Suprapubic skin (tissue), 4 donors: ENCODE measurements around the gene ZSCAN10. TPM values are rescaled to one million over a fixed set of nuclear protein-coding genes. Genes with fewer than 3 reads are reported as not detected.
A peak's percentile ranks its signal among the peaks of the same experiment; 100 is the strongest.

Experiments used
- DNase-seq, 2 donors: peaks; one replicate each; pipeline ENCODE4 v3.0.0-alpha.2; 2019; ENCODE audit warnings: low spot score in 2 of 2
- H3K27ac ChIP-seq: fragments of 200-600 bp; sonication (generic); one replicate; pipeline ENCODE4 v1.5.1; 2019
- H3K27me3 ChIP-seq: fragments of 200-600 bp; sonication (generic); one replicate; pipeline ENCODE4 v1.5.1; 2019
- H3K36me3 ChIP-seq: fragments of 200-600 bp; sonication (generic); one replicate; pipeline ENCODE4 v1.5.1; 2019
- H3K4me1 ChIP-seq: fragments of 200-600 bp; sonication (generic); one replicate; pipeline ENCODE4 v1.5.1; 2019
- H3K4me3 ChIP-seq: fragments of 200-600 bp; sonication (generic); one replicate; pipeline ENCODE4 v1.5.1; 2019; ENCODE audit warnings: mild to moderate bottlenecking
- H3K9me3 ChIP-seq: fragments of 200-600 bp; sonication (generic); one replicate; pipeline ENCODE4 v1.5.1; 2019
- EP300 ChIP-seq: sonication (generic); formaldehyde crosslinking; IDR thresholded peaks from one replicate; pipeline ENCODE4 v1.6.1; 2017; ENCODE audit warnings: antibody characterized with exemption
- POLR2A ChIP-seq, 2 donors: fragments of 450-650 bp; IDR thresholded peaks; one replicate each; pipeline ENCODE4 v1.6.1; 2017; ENCODE audit warnings: antibody characterized with exemption in 2 of 2, mild to moderate bottlenecking in 2 of 2, moderate library complexity in 2 of 2
- POLR2AphosphoS5 ChIP-seq, 3 donors: sonication (generic); formaldehyde crosslinking; IDR thresholded peaks; one replicate each; pipeline ENCODE4 v1.6.1; 2017; ENCODE audit warnings: antibody characterized with exemption in 3 of 3
- WGBS: methylation state at CpG from one replicate; pipeline ENCODE4 v1.1.5; 2018; 5-methylcytosine and 5-hydroxymethylcytosine counted together
- total RNA-seq, 4 donors: library from RNA; depleted of rRNA; stranded (reverse); fragments of >200 nt; gene quantifications; one replicate each; pipeline ENCODE4 v1.1.0, GENCODE V29; 2016
- TF ChIP-seq, protein P1 (sequence below), 2 donors: fragments of 200-600 bp in 1 of 2; fragments of 450-650 bp in 1 of 2; sonication (generic) in 1 of 2; IDR thresholded peaks; one replicate each; pipeline ENCODE4 v1.5.1; 2016 to 2019; ENCODE audit warnings: antibody characterized with exemption in 2 of 2, mild to moderate bottlenecking in 1 of 2, moderate library complexity in 1 of 2

Gene ZSCAN10
- total RNA-seq, 4 donors from 2014 or later, result not detected

DNA sequence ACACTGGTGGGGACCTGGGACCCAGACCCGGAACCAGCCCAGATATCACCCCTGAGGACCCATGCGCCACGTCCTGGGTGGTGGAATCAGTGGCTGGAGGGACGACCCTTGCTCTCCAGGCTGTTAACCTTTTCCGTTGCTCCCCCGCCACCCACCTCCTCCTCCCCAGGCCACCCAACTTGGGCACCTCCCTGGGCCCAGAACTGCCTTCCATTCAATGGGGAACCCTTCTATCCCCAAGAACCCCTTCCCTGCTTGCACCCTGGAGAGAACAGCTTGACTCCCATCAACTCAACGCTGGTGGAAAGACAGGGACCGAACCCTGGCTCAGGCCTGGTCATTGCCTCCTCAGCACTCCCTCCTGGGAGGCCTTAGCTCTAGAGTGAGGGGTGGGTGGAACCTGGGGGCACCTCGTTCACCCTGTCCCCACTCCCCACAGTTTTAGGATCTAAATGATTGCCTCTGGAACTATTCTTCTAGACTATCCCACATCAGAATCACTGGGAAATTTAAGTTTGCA lies 39.3 kb downstream of the ZSCAN10 start:
- Histone ChIP-seq H3K27ac (peak overlapping the region; percentile 70), H3K27me3 (no peaks in the 10 kb centered on the region), H3K4me1 (peaks cover 23% of the 10 kb centered on the region), H3K9me3 (no peaks in the 10 kb centered on the region), H3K36me3 (no peaks in the 10 kb centered on the region), H3K4me3 (peak overlapping the region; percentile 89)
- 74% methylated on average over 8 of the region's 9 CpGs for WGBS
- DNase-seq, result no peak
- TF ChIP-seq POLR2A (IDR thresholded peaks at IDR 0.05), result no peak
- no peak for TF ChIP-seq POLR2AphosphoS5 (IDR thresholded peaks at IDR 0.05)

DNA sequence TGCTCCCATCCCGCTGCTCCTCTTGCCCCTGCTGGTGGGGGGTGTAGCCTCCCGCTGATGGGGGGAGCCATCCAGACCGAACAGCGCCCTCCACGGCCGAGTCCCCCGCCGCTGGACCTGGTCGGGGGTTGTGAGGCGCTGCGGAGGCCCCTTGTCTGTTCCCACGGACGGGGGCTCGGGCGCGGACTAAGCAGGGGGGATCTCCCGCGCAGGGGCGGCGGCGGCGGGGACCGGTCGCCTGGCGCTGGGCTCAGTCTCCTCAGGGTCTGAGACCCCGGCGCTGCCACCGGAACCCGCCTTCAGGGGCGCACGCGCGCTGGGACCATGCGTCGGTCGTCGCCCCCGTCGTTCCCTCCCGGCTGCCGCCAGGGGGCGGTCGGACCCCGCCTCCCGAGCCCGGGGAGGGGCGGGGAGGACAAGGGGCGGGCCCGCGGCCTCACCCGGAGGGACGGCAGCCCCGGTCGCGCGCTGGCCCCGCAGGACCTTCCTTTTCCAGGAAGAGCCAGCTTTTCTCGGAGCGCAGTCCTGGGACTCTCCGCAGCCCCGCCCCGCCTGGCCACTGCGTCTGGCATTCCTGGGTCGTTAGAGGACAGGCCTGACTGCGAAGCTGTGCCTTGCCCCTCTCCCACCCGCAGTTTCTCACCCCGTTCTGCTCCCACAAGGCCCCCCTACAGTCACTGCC lies 39.9 kb downstream of the ZSCAN10 start:
- Histone ChIP-seq H3K9me3 (no peaks in the 10 kb centered on the region), H3K27ac (peak overlapping the region; percentile 70), H3K27me3 (no peaks in the 10 kb centered on the region), H3K36me3 (no peaks in the 10 kb centered on the region), H3K4me1 (peaks cover 20% of the 10 kb centered on the region), H3K4me3 (peak overlapping the region; percentile 89)
- WGBS, result 0% methylated on average over 2 of the region's 67 CpGs
- peak; percentile 91 to 92 for DNase-seq
- TF ChIP-seq EP300 (no peak), POLR2A (IDR thresholded peaks at IDR 0.05) (no peak), POLR2AphosphoS5 (IDR thresholded peaks at IDR 0.05) (peak in 1 of 3 donors; percentile 36)
- TF ChIP-seq, protein P1, sequence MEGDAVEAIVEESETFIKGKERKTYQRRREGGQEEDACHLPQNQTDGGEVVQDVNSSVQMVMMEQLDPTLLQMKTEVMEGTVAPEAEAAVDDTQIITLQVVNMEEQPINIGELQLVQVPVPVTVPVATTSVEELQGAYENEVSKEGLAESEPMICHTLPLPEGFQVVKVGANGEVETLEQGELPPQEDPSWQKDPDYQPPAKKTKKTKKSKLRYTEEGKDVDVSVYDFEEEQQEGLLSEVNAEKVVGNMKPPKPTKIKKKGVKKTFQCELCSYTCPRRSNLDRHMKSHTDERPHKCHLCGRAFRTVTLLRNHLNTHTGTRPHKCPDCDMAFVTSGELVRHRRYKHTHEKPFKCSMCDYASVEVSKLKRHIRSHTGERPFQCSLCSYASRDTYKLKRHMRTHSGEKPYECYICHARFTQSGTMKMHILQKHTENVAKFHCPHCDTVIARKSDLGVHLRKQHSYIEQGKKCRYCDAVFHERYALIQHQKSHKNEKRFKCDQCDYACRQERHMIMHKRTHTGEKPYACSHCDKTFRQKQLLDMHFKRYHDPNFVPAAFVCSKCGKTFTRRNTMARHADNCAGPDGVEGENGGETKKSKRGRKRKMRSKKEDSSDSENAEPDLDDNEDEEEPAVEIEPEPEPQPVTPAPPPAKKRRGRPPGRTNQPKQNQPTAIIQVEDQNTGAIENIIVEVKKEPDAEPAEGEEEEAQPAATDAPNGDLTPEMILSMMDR (IDR thresholded peaks at IDR 0.05), result peak; percentile 81 to 96

DNA sequence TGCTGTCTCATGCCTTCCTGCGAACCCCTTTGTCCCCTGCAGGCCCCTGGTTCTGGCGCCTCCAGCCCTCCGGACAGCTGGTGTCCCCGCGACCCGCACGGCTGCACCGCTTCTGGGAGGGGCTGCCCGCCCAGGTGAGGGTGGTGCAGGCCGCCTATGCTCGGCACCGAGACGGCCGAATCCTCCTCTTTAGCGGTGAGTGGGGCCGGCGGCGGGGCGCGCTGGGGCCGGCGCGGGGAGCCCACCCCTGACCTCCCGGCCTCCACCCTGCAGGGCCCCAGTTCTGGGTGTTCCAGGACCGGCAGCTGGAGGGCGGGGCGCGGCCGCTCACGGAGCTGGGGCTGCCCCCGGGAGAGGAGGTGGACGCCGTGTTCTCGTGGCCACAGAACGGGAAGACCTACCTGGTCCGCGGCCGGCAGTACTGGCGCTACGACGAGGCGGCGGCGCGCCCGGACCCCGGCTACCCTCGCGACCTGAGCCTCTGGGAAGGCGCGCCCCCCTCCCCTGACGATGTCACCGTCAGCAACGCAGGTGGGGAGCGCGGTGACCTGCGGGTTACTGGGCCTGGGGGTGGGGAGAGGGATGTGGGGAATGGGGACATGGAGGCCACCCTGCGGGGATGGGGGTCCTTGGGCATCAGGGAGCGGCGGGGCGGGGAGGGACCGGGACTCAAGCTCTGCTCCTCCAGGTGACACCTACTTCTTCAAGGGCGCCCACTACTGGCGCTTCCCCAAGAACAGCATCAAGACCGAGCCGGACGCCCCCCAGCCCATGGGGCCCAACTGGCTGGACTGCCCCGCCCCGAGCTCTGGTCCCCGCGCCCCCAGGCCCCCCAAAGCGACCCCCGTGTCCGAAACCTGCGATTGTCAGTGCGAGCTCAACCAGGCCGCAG lies 40.7 kb downstream of the ZSCAN10 start:
- 40% methylated on average over 2 of the region's 77 CpGs for WGBS
- peak overlapping the region; percentile 49 for H3K27ac ChIP-seq

DNA sequence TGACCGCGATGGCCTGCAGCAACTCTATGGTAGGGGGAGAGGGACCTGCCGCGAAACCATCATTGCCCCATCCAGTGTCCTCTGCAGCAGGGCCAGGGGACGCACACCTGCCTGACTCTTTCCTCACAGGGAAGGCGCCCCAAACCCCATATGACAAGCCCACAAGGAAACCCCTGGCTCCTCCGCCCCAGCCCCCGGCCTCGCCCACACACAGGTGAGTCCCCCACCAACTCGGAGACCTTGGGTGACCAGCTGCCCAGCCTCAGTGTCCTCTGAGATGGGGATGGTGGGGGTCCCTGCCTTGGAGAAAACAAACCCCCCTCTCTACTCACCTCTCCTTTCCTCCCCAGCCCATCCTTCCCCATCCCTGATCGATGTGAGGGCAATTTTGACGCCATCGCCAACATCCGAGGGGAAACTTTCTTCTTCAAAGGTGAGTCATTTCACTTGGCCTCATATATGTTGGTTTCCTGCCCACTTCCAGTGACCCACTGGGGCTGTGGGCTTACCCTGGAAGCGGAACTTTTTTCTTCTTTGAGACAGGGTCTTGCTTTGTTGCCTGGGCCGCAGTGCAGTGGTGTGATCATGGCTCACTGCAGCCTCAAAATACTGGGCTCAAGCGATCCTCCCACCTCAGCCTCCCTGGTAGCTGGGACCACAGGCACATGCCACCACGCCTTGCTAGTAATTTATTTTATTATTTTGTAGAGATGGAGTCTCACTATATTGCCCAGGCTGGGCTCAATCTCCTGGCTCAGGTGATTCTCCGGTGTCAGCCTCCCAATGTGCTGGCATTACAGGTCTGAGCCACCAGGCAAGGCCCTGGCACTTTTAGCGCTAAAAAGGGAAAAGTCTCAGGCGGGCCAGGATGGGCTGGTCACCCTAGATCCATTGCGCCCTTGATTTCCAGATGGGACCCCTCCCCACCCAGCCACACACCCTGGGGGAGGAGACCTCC lies 41.6 kb downstream of the ZSCAN10 start:
- Histone ChIP-seq H3K27me3 (no peaks in the 10 kb centered on the region), H3K4me3 (peak overlapping the region; percentile 89), H3K36me3 (no peaks in the 10 kb centered on the region), H3K4me1 (peaks cover 20% of the 10 kb centered on the region), H3K27ac (no peak overlapping the region), H3K9me3 (no peaks in the 10 kb centered on the region)
- WGBS, result 88% methylated on average over 19 of the region's 22 CpGs
- TF ChIP-seq POLR2A (IDR thresholded peaks at IDR 0.05), result no peak
- TF ChIP-seq, protein P1 (IDR thresholded peaks at IDR 0.05), result no peak
- no peak for TF ChIP-seq EP300
- no peak for TF ChIP-seq POLR2AphosphoS5 (IDR thresholded peaks at IDR 0.05)
- no peak for DNase-seq

More for the DNA sequence above, 40.7 kb downstream of the ZSCAN10 start:
- H3K4me1 ChIP-seq, result peaks cover 20% of the 10 kb centered on the region
- TF ChIP-seq EP300, result no peak
- TF ChIP-seq, protein P1 (IDR thresholded peaks at IDR 0.05), result no peak
- no peak for TF ChIP-seq POLR2A (IDR thresholded peaks at IDR 0.05)
- TF ChIP-seq POLR2AphosphoS5 (IDR thresholded peaks at IDR 0.05), result no peak
- no peaks in the 10 kb centered on the region for H3K9me3 ChIP-seq
- no peaks in the 10 kb centered on the region for H3K27me3 ChIP-seq
- peak overlapping the region; percentile 89 for H3K4me3 ChIP-seq
- no peaks in the 10 kb centered on the region for H3K36me3 ChIP-seq
- DNase-seq, result no peak
